ENCODE results near the gene RNF224. TPM values are rescaled to one million over a fixed set of nuclear protein-coding genes. Genes with fewer than 3 reads are reported as not detected.

The RNF224 gene
- total and polyA plus RNA-seq, 2 of the 13 experiments (the other 11 are each of a cell fraction or from before 2014, with no cell fraction given): 0.09 TPM; not detected in 1

DNA sequence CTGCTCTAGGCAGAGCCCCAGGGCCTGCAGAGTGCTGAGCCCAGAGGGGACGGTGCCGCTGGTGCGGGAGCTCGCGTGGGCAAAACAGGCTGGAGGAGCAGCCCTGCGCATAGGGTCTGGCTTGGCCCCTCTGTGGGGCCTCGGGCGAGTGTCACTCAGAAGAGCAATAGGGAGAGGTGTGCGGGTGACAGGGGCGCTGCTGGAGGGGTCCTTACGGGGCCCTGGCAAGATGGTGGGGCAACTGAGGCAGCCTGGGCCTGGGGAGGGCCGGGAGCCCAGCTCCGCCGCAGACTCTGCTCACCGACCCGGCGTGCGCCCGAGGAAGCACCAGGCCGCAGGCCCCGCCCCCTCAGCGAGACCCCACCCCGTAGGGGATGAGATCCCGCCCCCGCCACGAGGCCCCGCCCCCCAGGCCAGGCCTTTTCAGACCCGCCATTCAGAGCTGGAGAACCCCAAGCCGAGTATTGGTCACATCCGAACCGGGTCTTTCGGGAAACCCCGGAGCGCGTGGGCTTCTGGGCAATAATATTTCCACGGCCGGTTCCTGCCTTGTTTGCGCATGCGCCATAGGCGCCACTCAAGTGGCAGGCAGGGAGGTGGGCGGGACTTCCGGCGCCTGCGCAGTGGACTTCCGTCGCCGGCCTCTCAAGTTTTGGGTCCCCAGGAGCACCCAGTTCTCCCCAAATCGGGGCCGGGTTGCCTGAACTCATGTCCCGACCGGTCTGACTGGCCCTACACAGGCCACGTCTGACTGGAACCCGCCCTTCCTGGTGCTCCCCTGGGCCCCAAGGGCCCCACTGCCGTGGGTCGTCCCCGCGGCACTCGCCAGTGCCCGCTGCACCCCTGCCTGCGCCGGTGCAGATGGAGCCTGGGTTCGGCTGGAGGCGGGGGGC lies 4.0 kb upstream of the RNF224 start (continued):
- TF ChIP-seq, protein P1, sequence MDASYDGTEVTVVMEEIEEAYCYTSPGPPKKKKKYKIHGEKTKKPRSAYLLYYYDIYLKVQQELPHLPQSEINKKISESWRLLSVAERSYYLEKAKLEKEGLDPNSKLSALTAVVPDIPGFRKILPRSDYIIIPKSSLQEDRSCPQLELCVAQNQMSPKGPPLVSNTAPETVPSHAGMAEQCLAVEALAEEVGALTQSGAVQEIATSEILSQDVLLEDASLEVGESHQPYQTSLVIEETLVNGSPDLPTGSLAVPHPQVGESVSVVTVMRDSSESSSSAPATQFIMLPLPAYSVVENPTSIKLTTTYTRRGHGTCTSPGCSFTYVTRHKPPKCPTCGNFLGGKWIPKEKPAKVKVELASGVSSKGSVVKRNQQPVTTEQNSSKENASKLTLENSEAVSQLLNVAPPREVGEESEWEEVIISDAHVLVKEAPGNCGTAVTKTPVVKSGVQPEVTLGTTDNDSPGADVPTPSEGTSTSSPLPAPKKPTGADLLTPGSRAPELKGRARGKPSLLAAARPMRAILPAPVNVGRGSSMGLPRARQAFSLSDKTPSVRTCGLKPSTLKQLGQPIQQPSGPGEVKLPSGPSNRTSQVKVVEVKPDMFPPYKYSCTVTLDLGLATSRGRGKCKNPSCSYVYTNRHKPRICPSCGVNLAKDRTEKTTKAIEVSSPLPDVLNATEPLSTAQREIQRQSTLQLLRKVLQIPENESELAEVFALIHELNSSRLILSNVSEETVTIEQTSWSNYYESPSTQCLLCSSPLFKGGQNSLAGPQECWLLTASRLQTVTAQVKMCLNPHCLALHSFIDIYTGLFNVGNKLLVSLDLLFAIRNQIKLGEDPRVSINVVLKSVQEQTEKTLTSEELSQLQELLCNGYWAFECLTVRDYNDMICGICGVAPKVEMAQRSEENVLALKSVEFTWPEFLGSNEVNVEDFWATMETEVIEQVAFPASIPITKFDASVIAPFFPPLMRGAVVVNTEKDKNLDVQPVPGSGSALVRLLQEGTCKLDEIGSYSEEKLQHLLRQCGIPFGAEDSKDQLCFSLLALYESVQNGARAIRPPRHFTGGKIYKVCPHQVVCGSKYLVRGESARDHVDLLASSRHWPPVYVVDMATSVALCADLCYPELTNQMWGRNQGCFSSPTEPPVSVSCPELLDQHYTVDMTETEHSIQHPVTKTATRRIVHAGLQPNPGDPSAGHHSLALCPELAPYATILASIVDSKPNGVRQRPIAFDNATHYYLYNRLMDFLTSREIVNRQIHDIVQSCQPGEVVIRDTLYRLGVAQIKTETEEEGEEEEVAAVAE (CRISPR knock-in tag; IDR thresholded peaks at IDR 0.05; ENCODE audit: borderline replicate concordance): no peak
- no peak for TF ChIP-seq ZNF225 (CRISPR knock-in tag; IDR thresholded peaks at IDR 0.05)
- TF ChIP-seq, protein P2, sequence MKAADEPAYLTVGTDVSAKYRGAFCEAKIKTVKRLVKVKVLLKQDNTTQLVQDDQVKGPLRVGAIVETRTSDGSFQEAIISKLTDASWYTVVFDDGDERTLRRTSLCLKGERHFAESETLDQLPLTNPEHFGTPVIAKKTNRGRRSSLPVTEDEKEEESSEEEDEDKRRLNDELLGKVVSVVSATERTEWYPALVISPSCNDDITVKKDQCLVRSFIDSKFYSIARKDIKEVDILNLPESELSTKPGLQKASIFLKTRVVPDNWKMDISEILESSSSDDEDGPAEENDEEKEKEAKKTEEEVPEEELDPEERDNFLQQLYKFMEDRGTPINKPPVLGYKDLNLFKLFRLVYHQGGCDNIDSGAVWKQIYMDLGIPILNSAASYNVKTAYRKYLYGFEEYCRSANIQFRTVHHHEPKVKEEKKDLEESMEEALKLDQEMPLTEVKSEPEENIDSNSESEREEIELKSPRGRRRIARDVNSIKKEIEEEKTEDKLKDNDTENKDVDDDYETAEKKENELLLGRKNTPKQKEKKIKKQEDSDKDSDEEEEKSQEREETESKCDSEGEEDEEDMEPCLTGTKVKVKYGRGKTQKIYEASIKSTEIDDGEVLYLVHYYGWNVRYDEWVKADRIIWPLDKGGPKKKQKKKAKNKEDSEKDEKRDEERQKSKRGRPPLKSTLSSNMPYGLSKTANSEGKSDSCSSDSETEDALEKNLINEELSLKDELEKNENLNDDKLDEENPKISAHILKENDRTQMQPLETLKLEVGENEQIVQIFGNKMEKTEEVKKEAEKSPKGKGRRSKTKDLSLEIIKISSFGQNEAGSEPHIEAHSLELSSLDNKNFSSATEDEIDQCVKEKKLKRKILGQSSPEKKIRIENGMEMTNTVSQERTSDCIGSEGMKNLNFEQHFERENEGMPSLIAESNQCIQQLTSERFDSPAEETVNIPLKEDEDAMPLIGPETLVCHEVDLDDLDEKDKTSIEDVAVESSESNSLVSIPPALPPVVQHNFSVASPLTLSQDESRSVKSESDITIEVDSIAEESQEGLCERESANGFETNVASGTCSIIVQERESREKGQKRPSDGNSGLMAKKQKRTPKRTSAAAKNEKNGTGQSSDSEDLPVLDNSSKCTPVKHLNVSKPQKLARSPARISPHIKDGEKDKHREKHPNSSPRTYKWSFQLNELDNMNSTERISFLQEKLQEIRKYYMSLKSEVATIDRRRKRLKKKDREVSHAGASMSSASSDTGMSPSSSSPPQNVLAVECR (CRISPR knock-in tag; IDR thresholded peaks at IDR 0.05; ENCODE audit: borderline replicate concordance): peak; percentile 46; the same call in 1 of the 2 replicates
- TF ChIP-seq, protein P3, sequence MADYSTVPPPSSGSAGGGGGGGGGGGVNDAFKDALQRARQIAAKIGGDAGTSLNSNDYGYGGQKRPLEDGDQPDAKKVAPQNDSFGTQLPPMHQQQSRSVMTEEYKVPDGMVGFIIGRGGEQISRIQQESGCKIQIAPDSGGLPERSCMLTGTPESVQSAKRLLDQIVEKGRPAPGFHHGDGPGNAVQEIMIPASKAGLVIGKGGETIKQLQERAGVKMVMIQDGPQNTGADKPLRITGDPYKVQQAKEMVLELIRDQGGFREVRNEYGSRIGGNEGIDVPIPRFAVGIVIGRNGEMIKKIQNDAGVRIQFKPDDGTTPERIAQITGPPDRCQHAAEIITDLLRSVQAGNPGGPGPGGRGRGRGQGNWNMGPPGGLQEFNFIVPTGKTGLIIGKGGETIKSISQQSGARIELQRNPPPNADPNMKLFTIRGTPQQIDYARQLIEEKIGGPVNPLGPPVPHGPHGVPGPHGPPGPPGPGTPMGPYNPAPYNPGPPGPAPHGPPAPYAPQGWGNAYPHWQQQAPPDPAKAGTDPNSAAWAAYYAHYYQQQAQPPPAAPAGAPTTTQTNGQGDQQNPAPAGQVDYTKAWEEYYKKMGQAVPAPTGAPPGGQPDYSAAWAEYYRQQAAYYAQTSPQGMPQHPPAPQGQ (CRISPR knock-in tag; IDR thresholded peaks at IDR 0.05; ENCODE audit: borderline replicate concordance): no peak
- TF ChIP-seq, protein P4, sequence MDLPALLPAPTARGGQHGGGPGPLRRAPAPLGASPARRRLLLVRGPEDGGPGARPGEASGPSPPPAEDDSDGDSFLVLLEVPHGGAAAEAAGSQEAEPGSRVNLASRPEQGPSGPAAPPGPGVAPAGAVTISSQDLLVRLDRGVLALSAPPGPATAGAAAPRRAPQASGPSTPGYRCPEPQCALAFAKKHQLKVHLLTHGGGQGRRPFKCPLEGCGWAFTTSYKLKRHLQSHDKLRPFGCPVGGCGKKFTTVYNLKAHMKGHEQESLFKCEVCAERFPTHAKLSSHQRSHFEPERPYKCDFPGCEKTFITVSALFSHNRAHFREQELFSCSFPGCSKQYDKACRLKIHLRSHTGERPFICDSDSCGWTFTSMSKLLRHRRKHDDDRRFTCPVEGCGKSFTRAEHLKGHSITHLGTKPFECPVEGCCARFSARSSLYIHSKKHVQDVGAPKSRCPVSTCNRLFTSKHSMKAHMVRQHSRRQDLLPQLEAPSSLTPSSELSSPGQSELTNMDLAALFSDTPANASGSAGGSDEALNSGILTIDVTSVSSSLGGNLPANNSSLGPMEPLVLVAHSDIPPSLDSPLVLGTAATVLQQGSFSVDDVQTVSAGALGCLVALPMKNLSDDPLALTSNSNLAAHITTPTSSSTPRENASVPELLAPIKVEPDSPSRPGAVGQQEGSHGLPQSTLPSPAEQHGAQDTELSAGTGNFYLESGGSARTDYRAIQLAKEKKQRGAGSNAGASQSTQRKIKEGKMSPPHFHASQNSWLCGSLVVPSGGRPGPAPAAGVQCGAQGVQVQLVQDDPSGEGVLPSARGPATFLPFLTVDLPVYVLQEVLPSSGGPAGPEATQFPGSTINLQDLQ (CRISPR knock-in tag; IDR thresholded peaks at IDR 0.05): peak; percentile 66
- TF ChIP-seq ZNF644 (CRISPR knock-in tag; IDR thresholded peaks at IDR 0.05; ENCODE audit: low read depth): no peak
- no peak; the same call in 1 of the 2 replicates for TF ChIP-seq IRF2 (CRISPR knock-in tag; IDR thresholded peaks at IDR 0.05)
- TF ChIP-seq, protein P5, sequence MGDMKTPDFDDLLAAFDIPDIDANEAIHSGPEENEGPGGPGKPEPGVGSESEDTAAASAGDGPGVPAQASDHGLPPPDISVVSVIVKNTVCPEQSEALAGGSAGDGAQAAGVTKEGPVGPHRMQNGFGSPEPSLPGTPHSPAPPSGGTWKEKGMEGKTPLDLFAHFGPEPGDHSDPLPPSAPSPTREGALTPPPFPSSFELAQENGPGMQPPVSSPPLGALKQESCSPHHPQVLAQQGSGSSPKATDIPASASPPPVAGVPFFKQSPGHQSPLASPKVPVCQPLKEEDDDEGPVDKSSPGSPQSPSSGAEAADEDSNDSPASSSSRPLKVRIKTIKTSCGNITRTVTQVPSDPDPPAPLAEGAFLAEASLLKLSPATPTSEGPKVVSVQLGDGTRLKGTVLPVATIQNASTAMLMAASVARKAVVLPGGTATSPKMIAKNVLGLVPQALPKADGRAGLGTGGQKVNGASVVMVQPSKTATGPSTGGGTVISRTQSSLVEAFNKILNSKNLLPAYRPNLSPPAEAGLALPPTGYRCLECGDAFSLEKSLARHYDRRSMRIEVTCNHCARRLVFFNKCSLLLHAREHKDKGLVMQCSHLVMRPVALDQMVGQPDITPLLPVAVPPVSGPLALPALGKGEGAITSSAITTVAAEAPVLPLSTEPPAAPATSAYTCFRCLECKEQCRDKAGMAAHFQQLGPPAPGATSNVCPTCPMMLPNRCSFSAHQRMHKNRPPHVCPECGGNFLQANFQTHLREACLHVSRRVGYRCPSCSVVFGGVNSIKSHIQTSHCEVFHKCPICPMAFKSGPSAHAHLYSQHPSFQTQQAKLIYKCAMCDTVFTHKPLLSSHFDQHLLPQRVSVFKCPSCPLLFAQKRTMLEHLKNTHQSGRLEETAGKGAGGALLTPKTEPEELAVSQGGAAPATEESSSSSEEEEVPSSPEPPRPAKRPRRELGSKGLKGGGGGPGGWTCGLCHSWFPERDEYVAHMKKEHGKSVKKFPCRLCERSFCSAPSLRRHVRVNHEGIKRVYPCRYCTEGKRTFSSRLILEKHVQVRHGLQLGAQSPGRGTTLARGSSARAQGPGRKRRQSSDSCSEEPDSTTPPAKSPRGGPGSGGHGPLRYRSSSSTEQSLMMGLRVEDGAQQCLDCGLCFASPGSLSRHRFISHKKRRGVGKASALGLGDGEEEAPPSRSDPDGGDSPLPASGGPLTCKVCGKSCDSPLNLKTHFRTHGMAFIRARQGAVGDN (CRISPR knock-in tag; IDR thresholded peaks at IDR 0.05): peak; percentile 67
